Measurements from ENCODE around the gene RNF114. TPM values are rescaled to one million over a fixed set of nuclear protein-coding genes. Genes with fewer than 3 reads are reported as not detected.

The RNF114 gene
- total RNA-seq, 1 donor from 2014 or later: 74.7 TPM

DNA sequence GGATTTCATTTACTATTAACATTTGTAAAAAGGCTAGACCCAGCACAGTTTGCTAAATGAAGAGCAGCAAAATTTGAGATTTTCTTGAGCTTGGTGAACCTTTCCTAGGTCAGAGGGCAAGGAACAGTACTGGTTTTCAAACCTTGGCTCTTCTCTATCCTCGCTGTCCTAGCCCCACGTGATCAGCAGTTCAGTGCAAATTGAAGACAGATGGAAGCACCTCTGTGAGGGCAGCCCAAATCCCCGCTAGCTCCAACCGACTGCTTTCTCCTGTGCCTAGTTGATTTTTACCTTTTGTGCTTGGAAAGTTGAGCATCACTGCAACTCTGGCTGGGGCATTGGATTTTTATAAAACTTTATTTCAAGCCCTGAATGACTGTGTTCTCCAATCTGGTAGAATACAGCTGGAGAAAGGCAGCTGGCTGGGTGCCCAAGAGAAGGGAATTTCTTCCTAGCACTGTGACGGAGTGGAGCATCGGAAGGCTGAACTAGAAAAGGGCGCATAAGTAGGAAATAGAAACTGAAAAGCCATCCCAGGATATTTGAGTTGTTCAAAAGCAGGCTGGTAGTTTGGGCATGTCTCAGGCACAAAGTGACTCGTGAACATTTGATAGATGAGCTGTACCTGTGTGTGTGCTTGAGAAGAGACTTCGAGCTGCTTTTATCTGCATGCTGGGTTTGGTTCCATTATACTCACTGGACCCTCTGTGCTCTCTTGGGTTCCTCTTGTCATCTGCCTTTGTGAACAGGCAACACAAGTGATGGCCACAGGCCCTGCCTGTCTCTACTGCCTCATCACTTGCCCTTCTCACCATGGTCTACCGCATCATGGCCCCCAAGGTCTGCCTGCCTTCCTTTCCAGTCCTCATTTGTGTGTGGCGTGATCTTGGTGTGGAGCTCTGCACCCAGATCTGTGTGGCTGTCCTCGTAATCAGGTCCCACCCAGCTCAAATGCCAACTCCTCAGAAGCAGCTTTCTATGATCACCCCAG is 2.3 kb downstream of the RNF114 start:
- Histone ChIP-seq H3K9me3 (no peaks in the 10 kb centered on the region), H3K4me3 (no peak overlapping the region), H3K36me3 (peaks cover 43% of the 10 kb centered on the region), H3K27ac (no peak overlapping the region), H3K4me1 (peaks cover 31% of the 10 kb centered on the region), H3K27me3 (no peaks in the 10 kb centered on the region)
- ATAC-seq (no peak), DNase-seq (no peak)
- intact Hi-C loops (cut with DNase I): no loop called here
- TF ChIP-seq CTCF (IDR thresholded peaks at IDR 0.05): no peak

GRCh38 chr20:49941456-49941855 is 5.3 kb downstream of the RNF114 start:
- Histone ChIP-seq H3K4me1 (peaks cover 26% of the 10 kb centered on the region), H3K27ac (no peak overlapping the region), H3K36me3 (peaks cover 70% of the 10 kb centered on the region), H3K27me3 (no peaks in the 10 kb centered on the region), H3K9me3 (no peaks in the 10 kb centered on the region), H3K4me3 (no peak overlapping the region)
- ATAC-seq: no peak
- DNase-seq: peak; percentile 19
- TF ChIP-seq CTCF (IDR thresholded peaks at IDR 0.05): no peak
- intact Hi-C loops (cut with DNase I): no loop called here

- no peak for TF ChIP-seq CTCF (IDR thresholded peaks at IDR 0.05)
- no peak for DNase-seq
- peaks cover 78% of the 10 kb centered on the region for H3K36me3 ChIP-seq
- no peak overlapping the region for H3K4me3 ChIP-seq
- H3K27ac ChIP-seq: no peak overlapping the region
- H3K9me3 ChIP-seq: no peaks in the 10 kb centered on the region
- no peaks in the 10 kb centered on the region for H3K27me3 ChIP-seq
- peaks cover 23% of the 10 kb centered on the region for H3K4me1 ChIP-seq
- intact Hi-C loops (cut with DNase I): no loop called here
- ATAC-seq: no peak
Measured at GRCh38 chr20:49942303-49942702, 6.1 kb downstream of the RNF114 start.

DNA sequence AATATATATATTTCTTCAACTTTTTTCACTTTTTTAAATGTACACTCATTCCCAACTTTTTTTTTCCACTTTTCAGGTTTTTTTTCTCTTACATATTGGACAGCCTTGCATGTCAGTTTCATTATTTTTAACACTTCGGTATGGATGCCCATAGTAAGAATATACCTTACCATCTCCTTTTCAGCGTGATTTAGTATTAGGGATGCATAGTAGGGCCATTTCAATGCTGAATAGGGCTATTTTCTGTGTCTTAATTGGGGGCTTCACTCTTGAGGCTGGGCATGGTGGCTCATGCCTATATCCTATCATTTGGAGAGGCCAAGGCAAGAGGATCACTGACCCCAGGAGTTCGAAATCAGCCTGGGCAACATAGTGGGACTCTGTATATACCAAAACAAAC is 6.7 kb downstream of the RNF114 start:
- H3K4me1 ChIP-seq: peaks cover 17% of the 10 kb centered on the region
- TF ChIP-seq CTCF (IDR thresholded peaks at IDR 0.05): no peak
- ATAC-seq (no peak), DNase-seq (no peak)
- no peak overlapping the region for H3K27ac ChIP-seq
- H3K9me3 ChIP-seq: no peaks in the 10 kb centered on the region
- H3K36me3 ChIP-seq: peaks cover 82% of the 10 kb centered on the region
- intact Hi-C loops (cut with DNase I): no loop called here
- no peaks in the 10 kb centered on the region for H3K27me3 ChIP-seq
- H3K4me3 ChIP-seq: no peak overlapping the region

DNA sequence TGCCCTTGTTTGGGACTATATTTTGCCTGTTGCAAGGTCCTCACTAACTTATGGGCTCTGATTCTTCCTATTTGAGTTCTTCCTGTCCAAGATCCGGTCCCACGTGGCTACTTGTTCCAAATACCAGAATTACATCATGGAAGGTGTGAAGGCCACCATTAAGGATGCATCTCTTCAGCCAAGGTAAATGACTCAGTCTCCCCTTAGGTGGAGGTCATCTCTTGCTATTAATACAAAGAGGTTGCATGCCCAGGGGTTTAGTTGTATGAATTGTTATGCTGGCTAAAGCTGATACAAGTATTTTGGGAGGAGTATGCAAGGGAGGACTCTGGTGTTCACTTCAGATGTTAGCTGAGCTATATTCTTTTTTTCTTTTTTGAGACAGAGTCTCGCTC is 9.1 kb downstream of the RNF114 start:
- ATAC-seq: no peak
- Histone ChIP-seq H3K9me3 (no peaks in the 10 kb centered on the region), H3K36me3 (peaks cover 92% of the 10 kb centered on the region), H3K27me3 (no peaks in the 10 kb centered on the region), H3K27ac (no peak overlapping the region), H3K4me1 (peaks cover 4% of the 10 kb centered on the region), H3K4me3 (no peak overlapping the region)
- intact Hi-C loops (cut with DNase I): no loop called here
- DNase-seq: no peak
- TF ChIP-seq CTCF (IDR thresholded peaks at IDR 0.05): no peak
